Adipose tissue (tissue), 3 donors: Measurements from ENCODE around the gene CNDP1. TPM values are rescaled to one million over a fixed set of nuclear protein-coding genes. Genes with fewer than 3 reads are reported as not detected.
"Not testable (repeated sequence)": the region's sequence is repeated elsewhere in the genome, so short reads cannot be mapped to it uniquely, and the experiment has no call there.

Experiments used
- H3K27ac ChIP-seq: one replicate; pipeline ENCODE4 v1.5.1; 2013; ENCODE audit warnings: low read depth, low read length
- WGBS, 3 donors: extraction: QIAGEN DNeasy Blood & Tissue Kit; methylation state at CpG; one replicate each; pipeline ENCODE4 v1.1.7; 2013; 5-methylcytosine and 5-hydroxymethylcytosine counted together
- polyA plus RNA-seq, 3 donors: library from polyadenylated mRNA; stranded (reverse); fragments of 200-250 nt; gene quantifications; one replicate each; pipeline ENCODE4 v1.2.3, GENCODE V29; 2013
- donor health status: healthy with polysubstance abuse.
- donor health status: Bipolar disorder and iron deficiency.
- donor health status: healthy.

The CNDP1 gene
- polyA plus RNA-seq, 3 donors, result 0.12 to 0.20 TPM; not detected in 1

- H3K27ac ChIP-seq, result no peak overlapping the region
- 60 to 89% (median 87%) methylated on average over 15 of the region's 15 CpGs for WGBS, 3 donors
Observed at GRCh38 chr18:74517236-74517630, 17.1 kb upstream of the CNDP1 start.

GRCh38 chr18:74518456-74519295 is 15.6 kb upstream of the CNDP1 start:
- H3K27ac ChIP-seq, result no peak overlapping the region
- 79 to 82% (median 80%) methylated on average over 32 of the region's 32 CpGs for WGBS, 3 donors

- 84 to 94% (median 86%) methylated on average over 18 of the region's 18 CpGs for WGBS, 3 donors
- no peak overlapping the region for H3K27ac ChIP-seq
Observed at GRCh38 chr18:74519320-74520095, 14.8 kb upstream of the CNDP1 start.

GRCh38 chr18:74520096-74520833 is 14.0 kb upstream of the CNDP1 start:
- WGBS, 3 donors, result 87 to 90% (median 89%) methylated on average over 14 of the region's 14 CpGs

GRCh38 chr18:74521068-74521725 is 13.1 kb upstream of the CNDP1 start:
- WGBS, 3 donors, result 97 to 98% (median 97%) methylated on average over 15 of the region's 15 CpGs
- no peak overlapping the region for H3K27ac ChIP-seq

More at GRCh38 chr18:74520096-74520833, 14.0 kb upstream of the CNDP1 start:
- no peak overlapping the region for H3K27ac ChIP-seq

GRCh38 chr18:74522635-74523548 is 11.4 kb upstream of the CNDP1 start:
- 79 to 91% (median 88%) methylated on average over 23 of the region's 23 CpGs for WGBS, 3 donors
- H3K27ac ChIP-seq, result no peak overlapping the region

GRCh38 chr18:74524097-74524496 is 10.2 kb upstream of the CNDP1 start:
- no peak overlapping the region for H3K27ac ChIP-seq
- WGBS, 3 donors, result 18 to 56% (median 19%) methylated on average over 5 of the region's 5 CpGs

- WGBS, 3 donors, result 96 to 97% (median 96%) methylated on average over 7 of the region's 7 CpGs
- not testable (repeated sequence) for H3K27ac ChIP-seq
Observed at GRCh38 chr18:74524915-74525314, 9.4 kb upstream of the CNDP1 start.

GRCh38 chr18:74525741-74526140 is 8.6 kb upstream of the CNDP1 start:
- H3K27ac ChIP-seq, result no peak overlapping the region
- WGBS, 3 donors, result 58 to 86% (median 82%) methylated on average over 9 of the region's 9 CpGs

GRCh38 chr18:74526488-74526887 is 7.8 kb upstream of the CNDP1 start:
- no peak overlapping the region for H3K27ac ChIP-seq
- WGBS, 3 donors, result 28 to 84% (median 66%) methylated on average over 2 of the region's 2 CpGs

- WGBS, 3 donors, result 92 to 100% (median 93%) methylated on average over 1 of the region's 1 CpG
- H3K27ac ChIP-seq, result no peak overlapping the region
Observed at GRCh38 chr18:74528478-74528877, 5.8 kb upstream of the CNDP1 start.

GRCh38 chr18:74528913-74529312 is 5.4 kb upstream of the CNDP1 start:
- H3K27ac ChIP-seq, result no peak overlapping the region
- WGBS, 3 donors, result 76 to 92% (median 84%) methylated on average over 3 of the region's 3 CpGs

GRCh38 chr18:74529378-74529777 is 4.9 kb upstream of the CNDP1 start:
- WGBS, 3 donors, result 86 to 92% (median 91%) methylated on average over 6 of the region's 6 CpGs
- H3K27ac ChIP-seq, result no peak overlapping the region

- 92 to 95% (median 94%) methylated on average over 25 of the region's 25 CpGs for WGBS, 3 donors
- H3K27ac ChIP-seq, result no peak overlapping the region
Observed at GRCh38 chr18:74529811-74530583, 4.3 kb upstream of the CNDP1 start.

- 42 to 82% (median 70%) methylated on average over 6 of the region's 6 CpGs for WGBS, 3 donors
- H3K27ac ChIP-seq, result no peak overlapping the region
Observed at GRCh38 chr18:74530584-74530862, 3.8 kb upstream of the CNDP1 start.

- H3K27ac ChIP-seq, result no peak overlapping the region
- 89 to 93% (median 89%) methylated on average over 7 of the region's 7 CpGs for WGBS, 3 donors
Observed at GRCh38 chr18:74531043-74531442, 3.3 kb upstream of the CNDP1 start.

- 63 to 77% (median 67%) methylated on average over 9 of the region's 9 CpGs for WGBS, 3 donors
- H3K27ac ChIP-seq, result no peak overlapping the region
Observed at GRCh38 chr18:74532511-74533025, 1.7 kb upstream of the CNDP1 start.
